ENCODE data around the gene FHAD1. TPM values are rescaled to one million over a fixed set of nuclear protein-coding genes. Genes with fewer than 3 reads are reported as not detected.

Gene FHAD1
- total and polyA plus RNA-seq, 2 of the 13 experiments (the other 11 are each of a cell fraction or from before 2014, with no cell fraction given) = not detected

GRCh38 chr1:15343729-15344128 is 96.7 kb downstream of the FHAD1 start (continued):
- TF ChIP-seq NFAT5 (CRISPR knock-in tag; IDR thresholded peaks at IDR 0.05) (no peak), SRSF1 (optimal IDR thresholded peaks at IDR 0.05; ENCODE audit: low read depth, low read length) (no peak), ZNF556 (CRISPR knock-in tag; IDR thresholded peaks at IDR 0.05; ENCODE audit: borderline replicate concordance) (no peak)

GRCh38 chr1:15344380-15344779 is 97.4 kb downstream of the FHAD1 start:
- Histone ChIP-seq H3K9me3 (ENCODE audit: low read length) (no peaks in the 10 kb centered on the region), H3K9ac (ENCODE audit: insufficient read depth, low read depth, low read length) (no peak overlapping the region), H3K36me3 (replicated peaks in 1 of 2; ENCODE audit: control insufficient read depth in 1 of 2, insufficient read depth in 2 of 2, low read length in 2 of 2) (no peaks in the 10 kb centered on the region), H3K4me1 (ENCODE audit: insufficient read depth, low read length) (peaks cover 39% of the 10 kb centered on the region), H3K27ac (ENCODE audit: extremely low read length, insufficient read depth, low read length) (no peak overlapping the region), H4K20me1 (ENCODE audit: insufficient read depth, low read length) (no peaks in the 10 kb centered on the region), H3K4me2 (ENCODE audit: low read depth, low read length) (no peak overlapping the region), H3K27me3 (ENCODE audit: control insufficient read depth in 1 of 2, insufficient read depth in 2 of 2, low read length in 2 of 2) (peaks cover 0 to 21% of the 10 kb centered on the region in 2 experiments; a peak in 4 of 5 replicates), H2AFZ (ENCODE audit: low read length) (no peak overlapping the region), H3K4me3 (replicated peaks in 1 of 3; ENCODE audit: insufficient read depth in 1 of 3, low read depth in 2 of 3, low read length in 3 of 3) (no peak overlapping the region), H3K79me2 (ENCODE audit: insufficient read depth, low read length) (no peaks in the 10 kb centered on the region)
- FAIRE-seq = no peak
- no peak for ATAC-seq
- CTCF ChIA-PET (ENCODE audit: low intra/inter-chr PET ratio, low total read pairs) = no interaction called here
- POLR2A ChIA-PET = no interaction called here
- WGBS (ENCODE audit: low lambda C conversion rate) = no CpG with 5 or more reads among the region's 3 CpGs
- intact Hi-C loops (cut with micrococcal nuclease; ENCODE audit: unreplicated experiment) (no loop called here), in situ Hi-C loops (cut with HindIII; ENCODE audit: extremely low pct_ligation_motif_present, low pct_unique_long_range_greater_than_20kb) (no loop called here)
- BruUV-seq (replicated peaks) = no TSS peak
- no peak for DNase-seq (ENCODE audit: low spot score)
- TF ChIP-seq, protein P1, sequence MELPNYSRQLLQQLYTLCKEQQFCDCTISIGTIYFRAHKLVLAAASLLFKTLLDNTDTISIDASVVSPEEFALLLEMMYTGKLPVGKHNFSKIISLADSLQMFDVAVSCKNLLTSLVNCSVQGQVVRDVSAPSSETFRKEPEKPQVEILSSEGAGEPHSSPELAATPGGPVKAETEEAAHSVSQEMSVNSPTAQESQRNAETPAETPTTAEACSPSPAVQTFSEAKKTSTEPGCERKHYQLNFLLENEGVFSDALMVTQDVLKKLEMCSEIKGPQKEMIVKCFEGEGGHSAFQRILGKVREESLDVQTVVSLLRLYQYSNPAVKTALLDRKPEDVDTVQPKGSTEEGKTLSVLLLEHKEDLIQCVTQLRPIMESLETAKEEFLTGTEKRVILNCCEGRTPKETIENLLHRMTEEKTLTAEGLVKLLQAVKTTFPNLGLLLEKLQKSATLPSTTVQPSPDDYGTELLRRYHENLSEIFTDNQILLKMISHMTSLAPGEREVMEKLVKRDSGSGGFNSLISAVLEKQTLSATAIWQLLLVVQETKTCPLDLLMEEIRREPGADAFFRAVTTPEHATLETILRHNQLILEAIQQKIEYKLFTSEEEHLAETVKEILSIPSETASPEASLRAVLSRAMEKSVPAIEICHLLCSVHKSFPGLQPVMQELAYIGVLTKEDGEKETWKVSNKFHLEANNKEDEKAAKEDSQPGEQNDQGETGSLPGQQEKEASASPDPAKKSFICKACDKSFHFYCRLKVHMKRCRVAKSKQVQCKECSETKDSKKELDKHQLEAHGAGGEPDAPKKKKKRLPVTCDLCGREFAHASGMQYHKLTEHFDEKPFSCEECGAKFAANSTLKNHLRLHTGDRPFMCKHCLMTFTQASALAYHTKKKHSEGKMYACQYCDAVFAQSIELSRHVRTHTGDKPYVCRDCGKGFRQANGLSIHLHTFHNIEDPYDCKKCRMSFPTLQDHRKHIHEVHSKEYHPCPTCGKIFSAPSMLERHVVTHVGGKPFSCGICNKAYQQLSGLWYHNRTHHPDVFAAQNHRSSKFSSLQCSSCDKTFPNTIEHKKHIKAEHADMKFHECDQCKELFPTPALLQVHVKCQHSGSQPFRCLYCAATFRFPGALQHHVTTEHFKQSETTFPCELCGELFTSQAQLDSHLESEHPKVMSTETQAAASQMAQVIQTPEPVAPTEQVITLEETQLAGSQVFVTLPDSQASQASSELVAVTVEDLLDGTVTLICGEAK (IDR thresholded peaks at IDR 0.05) = peak; percentile 55
- TF ChIP-seq, protein P1 (CRISPR knock-in tag; IDR thresholded peaks at IDR 0.05) = peak; percentile 78; the same call in 1 of the 2 replicates

All from HepG2 (cell line).